Posterior vena cava (tissue), 2 donors: ENCODE measurements around the gene APOC4. TPM values are rescaled to one million over a fixed set of nuclear protein-coding genes. Genes with fewer than 3 reads are reported as not detected.
"Not testable (repeated sequence)": the region's sequence is repeated elsewhere in the genome, so short reads cannot be mapped to it uniquely, and the experiment has no call there.

ENCODE experiments used
- DNase-seq: peaks from one replicate; pipeline ENCODE4 v3.0.0-alpha.2; 2020; ENCODE audit warnings: low spot score
- intact Hi-C, 2 donors: fragments of 100-400 bp; cut with DNase I; formaldehyde crosslinking; loops; one replicate each; pipeline versions ENCODE4 v1.14.1 to v1.14.2; 2022 to 2023
- long read RNA-seq, 2 donors: library from polyadenylated mRNA; unstranded; transcript quantifications; one replicate each; pipeline ENCODE4 v2.0.0, GENCODE V29; 2020 to 2021
- total RNA-seq, 2 donors: library from RNA; stranded (reverse); fragmentation: NEBNext Ultra II Directional; extraction: Animal tissue kit (Norgen Biotek cat#: 25700); gene quantifications; one replicate each; pipeline ENCODE4 v1.2.1, GENCODE V29; 2021
- donor health status: DM: yes; HTN: yes; CAD: no.
- donor health status: DM: yes; HTN: yes; CAD: no.

Gene APOC4, protein sequence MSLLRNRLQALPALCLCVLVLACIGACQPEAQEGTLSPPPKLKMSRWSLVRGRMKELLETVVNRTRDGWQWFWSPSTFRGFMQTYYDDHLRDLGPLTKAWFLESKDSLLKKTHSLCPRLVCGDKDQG
- not detected for total RNA-seq
- long read RNA-seq, donor 1 = 0 reads
- long read RNA-seq, donor 2 = 0 reads

DNA sequence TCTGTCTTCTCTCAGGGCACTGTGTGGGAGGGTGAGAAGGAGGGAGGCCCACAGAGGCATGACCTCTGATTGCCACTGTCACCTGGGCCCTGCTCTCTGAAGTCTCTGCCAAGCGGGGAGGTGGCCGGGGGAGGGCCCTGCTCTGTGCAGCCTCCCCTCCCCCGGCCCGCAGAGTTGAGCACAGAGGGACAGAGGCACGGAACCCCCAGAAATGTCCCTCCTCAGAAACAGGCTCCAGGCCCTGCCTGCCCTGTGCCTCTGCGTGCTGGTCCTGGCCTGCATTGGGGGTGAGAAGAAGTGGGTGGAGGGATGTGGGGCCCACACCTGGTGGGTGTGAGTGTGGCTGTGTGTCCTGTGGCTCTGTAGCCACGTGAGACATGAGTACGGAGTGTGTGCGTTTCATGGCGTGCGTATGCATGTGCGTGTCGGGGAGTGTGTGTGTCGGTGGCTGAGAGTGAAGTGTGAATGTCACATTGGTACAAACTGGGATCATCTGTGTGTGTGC is at the start of gene APOC4:
Gene APOC4 (plus strand): TSS at position 171 of the 505 bp plus-strand sequence. CDS start 41 bp downstream, at position 212.
- no peak for DNase-seq
- intact Hi-C loops = loop anchor here in 1 of 2 donors (5.0 kb wide), 1 partner anchor 35 kb away; the partner anchor contains the start of gene APOE

DNA sequence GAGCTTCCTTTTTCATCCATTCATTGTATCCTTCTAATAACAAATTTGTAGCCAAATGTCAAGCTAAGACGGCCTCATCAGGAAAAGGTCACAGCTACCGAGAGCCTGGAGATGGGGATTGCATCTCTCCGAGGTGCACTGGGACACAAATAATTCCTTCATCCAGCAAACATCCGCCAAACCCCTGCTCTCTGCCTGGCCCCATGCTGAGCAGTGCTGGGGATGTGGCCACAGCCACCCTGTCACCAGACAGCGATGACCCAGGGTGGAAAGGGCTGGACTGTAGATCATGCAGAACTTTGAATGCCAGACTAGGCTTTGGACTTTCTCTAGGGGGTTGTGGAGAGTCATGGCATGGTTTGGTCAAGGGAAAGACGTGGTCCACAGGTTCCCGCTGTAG is 49.1 kb upstream of the APOC4 start:
- no peak for DNase-seq
- intact Hi-C loops = loop anchor here in 1 of 2 donors (5.0 kb wide), 1 partner anchor 46 kb away; the partner anchor contains the start of gene NECTIN2

DNA sequence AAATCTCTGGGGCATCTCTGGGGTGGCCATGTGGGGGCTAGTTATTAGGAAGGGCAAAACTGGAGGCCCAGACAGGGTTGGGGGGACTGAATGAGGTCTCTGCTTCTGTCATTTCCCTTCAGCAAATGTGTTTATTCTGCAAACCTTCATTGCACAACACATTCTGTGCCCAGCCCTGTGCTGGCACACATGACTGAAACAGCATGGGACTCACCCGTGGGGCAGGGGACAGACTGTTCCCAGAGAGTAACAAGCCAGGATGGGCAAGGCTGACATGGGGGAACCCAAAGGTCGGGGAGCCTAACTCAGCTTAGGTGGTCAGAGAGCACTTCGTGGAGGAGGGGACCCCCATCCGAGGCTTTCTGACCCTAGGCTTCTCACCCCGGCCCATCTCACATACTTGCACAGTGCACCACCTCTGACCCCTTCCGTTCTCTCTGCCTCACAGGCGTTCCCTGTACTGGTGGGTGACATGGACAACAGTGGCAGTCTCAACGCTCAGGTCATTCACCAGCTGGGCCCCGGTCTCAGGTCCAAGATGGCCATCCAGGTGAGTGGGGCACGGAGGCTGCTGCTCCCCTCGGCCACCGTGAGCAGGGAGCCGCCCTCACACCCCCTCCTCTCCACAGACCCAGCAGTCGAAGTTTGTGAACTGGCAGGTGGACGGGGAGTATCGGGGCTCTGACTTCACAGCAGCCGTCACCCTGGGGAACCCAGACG is 48.5 kb upstream of the APOC4 start:
- intact Hi-C loops = loop anchor here in 1 of 2 donors (5.0 kb wide), 1 partner anchor 46 kb away; the partner anchor contains the start of gene NECTIN2
- no peak for DNase-seq

DNA sequence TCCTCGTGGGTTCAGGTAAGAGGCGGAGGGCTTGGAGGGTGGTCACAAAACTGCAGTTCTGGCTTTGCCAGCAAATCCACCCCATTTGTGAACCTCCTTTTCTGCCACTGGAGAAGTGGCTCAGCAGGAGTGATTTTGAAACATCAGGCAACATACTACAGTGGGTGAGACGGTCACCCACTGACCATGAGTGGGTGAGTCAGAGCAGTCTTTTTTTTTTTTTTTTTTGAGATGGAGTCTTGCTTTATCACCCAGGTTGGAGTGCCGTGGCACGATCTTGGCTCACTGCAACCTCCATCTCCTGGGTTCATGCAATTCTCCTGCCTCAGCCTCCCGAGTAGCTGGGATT is 48.0 kb upstream of the APOC4 start:
- intact Hi-C loops = loop anchor here in 1 of 2 donors (5.0 kb wide), 1 partner anchor 47 kb away; the partner anchor contains the start of gene NECTIN2
- no peak for DNase-seq

DNA sequence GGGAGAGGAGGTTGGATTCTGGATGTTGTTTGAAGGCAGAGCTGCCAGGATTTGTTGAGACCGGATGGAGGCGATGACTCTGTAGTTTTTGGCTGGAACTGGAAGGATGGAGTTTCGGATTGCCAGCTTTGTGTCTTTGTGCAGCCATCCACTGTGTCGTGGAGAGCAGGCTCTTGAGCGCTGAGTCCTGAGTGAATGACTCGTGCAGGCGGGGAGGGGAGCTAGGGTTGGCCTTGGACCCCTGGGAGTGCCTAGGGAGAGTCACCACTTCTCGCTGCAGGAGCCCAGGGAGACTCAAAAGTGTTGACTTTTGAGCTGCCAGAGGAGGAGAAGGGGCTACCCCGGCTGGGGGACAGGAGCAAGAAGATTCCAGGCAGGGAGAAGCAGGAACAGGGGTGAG is 47.1 kb upstream of the APOC4 start:
- intact Hi-C loops = loop anchor here in 1 of 2 donors (5.0 kb wide), 1 partner anchor 48 kb away; the partner anchor contains the start of gene NECTIN2
- DNase-seq = no peak

DNA sequence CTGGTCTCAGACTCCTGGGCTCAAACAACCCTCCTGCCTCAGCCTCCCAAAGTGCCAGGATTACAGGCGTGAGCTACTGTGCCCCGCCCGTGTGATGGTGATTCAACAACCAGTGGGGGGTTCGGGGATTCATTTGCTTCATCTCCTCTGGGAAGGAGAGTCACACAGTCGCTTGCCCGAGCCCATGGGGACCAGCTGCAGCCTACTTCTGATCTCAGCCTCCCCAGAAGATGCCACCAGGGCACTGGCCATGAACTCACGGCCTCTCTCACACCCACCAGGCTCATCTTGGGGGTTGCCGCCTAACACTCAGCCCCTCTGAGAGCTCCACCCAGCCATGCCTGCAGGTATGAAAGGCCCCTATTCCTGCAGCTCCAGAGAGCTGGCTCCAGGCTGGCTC is 44.2 kb upstream of the APOC4 start:
- intact Hi-C loops = no loop called here
- DNase-seq = no peak

DNA sequence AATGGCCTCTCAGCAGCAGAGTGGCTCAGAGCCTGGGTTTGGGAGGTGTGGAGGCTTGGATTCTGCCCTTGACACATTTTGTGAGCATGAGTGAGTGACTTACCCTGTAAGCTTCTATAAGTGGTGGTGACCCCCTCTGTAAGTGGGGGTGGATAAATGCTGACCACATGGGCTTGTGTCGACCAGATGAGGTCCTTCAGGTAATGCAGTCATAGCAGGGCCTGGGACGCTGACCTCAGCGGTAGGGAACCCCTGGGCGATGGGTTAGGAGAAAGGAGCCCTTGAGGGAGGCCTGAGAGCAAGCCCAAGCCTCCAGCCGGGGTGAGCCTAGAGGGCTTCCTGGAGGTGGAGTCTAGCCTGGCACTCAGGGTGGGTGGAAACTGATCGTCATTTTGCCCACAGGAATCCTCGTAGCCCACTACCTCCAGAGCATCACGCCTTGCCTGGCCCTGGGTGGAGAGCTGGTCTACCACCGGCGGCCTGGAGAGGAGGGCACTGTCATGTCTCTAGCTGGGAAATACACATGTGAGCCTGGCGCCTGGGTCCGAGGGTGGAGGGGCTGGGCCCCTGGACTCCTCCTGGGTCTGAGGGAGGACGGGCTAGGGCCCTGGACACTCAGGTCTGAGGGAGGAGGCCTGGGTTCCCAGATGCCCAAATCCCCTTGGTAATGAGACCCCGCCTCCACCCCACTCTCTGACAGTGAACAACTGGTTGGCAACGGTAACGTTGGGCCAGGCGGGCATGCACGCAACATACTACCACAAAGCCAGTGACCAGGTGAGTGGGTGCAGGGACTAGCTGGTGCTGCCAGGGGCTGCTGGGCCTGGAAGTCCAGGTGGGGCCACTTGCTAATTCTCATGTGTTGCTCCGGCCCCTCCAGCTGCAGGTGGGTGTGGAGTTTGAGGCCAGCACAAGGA is 41.5 kb upstream of the APOC4 start:
- no peak for DNase-seq
- intact Hi-C loops = no loop called here

DNA sequence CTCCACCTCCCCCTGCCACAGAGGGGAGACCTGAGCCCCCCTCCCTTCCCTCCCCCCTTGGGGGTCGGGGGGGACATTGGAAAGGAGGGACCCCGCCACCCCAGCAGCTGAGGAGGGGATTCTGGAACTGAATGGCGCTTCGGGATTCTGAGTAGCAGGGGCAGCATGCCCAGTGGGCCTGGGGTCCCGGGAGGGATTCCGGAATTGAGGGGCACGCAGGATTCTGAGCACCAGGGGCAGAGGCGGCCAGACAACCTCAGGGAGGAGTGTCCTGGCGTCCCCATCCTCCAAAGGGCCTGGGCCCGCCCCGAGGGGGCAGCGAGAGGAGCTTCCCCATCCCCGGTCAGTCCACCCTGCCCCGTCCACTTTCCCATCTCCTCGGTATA is 38.8 kb upstream of the APOC4 start:
- intact Hi-C loops = no loop called here

DNA sequence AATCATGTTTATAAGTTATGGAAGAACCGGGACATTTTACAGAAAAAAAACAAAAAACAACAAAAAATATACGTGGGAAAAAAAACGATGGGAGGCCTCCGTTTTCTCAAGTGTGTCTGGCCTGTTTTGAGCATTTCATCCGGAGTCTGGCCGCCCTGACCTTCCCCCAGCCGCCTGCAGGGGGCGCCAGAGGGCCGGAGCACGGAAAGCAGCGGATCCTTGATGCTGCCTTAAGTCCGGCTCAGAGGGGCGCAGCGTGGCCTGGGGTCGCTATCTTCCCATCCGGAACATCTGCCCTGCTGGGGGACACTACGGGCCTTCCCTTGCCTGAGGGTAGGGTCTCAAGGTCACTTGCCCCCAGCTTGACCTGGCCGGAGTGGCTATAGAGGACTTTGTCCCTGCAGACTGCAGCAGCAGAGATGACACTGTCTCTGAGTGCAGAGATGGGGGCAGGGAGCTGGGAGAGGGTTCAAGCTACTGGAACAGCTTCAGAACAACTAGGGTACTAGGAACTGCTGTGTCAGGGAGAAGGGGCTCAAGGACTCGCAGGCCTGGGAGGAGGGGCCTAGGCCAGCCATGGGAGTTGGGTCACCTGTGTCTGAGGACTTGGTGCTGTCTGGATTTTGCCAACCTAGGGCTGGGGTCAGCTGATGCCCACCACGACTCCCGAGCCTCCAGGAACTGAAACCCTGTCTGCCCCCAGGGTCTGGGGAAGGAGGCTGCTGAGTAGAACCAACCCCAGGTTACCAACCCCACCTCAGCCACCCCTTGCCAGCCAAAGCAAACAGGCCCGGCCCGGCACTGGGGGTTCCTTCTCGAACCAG is 38.2 kb upstream of the APOC4 start:
- peak; percentile 93 for DNase-seq
- intact Hi-C loops = loop anchor here in 1 of 2 donors (2.0 kb wide), 1 partner anchor 47 kb away; no protein-coding TSS in a partner anchor

More for the DNA sequence above, 38.8 kb upstream of the APOC4 start:
- DNase-seq = no peak

DNA sequence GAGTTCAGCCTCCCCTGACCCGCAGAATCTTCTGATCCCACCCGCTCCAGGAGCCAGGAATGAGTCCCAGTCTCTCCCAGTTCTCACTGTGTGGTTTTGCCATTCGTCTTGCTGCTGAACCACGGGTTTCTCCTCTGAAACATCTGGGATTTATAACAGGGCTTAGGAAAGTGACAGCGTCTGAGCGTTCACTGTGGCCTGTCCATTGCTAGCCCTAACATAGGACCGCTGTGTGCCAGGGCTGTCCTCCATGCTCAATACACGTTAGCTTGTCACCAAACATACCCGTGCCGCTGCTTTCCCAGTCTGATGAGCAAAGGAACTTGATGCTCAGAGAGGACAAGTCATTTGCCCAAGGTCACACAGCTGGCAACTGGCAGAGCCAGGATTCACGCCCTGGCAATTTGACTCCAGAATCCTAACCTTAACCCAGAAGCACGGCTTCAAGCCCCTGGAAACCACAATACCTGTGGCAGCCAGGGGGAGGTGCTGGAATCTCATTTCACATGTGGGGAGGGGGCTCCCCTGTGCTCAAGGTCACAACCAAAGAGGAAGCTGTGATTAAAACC is 37.5 kb upstream of the APOC4 start:
- no peak for DNase-seq
- intact Hi-C loops = loop anchor here in 1 of 2 donors (2.0 kb wide), 1 partner anchor 46 kb away; no protein-coding TSS in a partner anchor

DNA sequence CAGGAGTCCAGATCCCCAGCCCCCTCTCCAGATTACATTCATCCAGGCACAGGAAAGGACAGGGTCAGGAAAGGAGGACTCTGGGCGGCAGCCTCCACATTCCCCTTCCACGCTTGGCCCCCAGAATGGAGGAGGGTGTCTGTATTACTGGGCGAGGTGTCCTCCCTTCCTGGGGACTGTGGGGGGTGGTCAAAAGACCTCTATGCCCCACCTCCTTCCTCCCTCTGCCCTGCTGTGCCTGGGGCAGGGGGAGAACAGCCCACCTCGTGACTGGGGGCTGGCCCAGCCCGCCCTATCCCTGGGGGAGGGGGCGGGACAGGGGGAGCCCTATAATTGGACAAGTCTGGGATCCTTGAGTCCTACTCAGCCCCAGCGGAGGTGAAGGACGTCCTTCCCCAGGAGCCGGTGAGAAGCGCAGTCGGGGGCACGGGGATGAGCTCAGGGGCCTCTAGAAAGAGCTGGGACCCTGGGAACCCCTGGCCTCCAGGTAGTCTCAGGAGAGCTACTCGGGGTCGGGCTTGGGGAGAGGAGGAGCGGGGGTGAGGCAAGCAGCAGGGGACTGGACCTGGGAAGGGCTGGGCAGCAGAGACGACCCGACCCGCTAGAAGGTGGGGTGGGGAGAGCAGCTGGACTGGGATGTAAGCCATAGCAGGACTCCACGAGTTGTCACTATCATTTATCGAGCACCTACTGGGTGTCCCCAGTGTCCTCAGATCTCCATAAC is 36.4 kb upstream of the APOC4 start, which contains the start of gene APOE:
Gene APOE (plus strand): TSS at position 360 of the 724 bp plus-strand sequence. CDS start 829 bp downstream, outside the sequence.
- intact Hi-C loops = loop anchor here (2.0 to 5.0 kb wide), 2 partner anchors 37 to 45 kb away; partner anchors contain the start of gene APOC4 (in 1 of the 2)
- DNase-seq = no peak

DNA sequence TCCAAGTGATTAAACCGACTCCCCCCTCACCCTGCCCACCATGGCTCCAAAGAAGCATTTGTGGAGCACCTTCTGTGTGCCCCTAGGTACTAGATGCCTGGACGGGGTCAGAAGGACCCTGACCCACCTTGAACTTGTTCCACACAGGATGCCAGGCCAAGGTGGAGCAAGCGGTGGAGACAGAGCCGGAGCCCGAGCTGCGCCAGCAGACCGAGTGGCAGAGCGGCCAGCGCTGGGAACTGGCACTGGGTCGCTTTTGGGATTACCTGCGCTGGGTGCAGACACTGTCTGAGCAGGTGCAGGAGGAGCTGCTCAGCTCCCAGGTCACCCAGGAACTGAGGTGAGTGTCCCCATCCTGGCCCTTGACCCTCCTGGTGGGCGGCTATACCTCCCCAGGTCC is 34.4 kb upstream of the APOC4 start:
- intact Hi-C loops = loop anchor here in 1 of 2 donors (5.0 kb wide), 1 partner anchor 35 kb away; the partner anchor contains the start of gene APOC4
- DNase-seq = no peak

DNA sequence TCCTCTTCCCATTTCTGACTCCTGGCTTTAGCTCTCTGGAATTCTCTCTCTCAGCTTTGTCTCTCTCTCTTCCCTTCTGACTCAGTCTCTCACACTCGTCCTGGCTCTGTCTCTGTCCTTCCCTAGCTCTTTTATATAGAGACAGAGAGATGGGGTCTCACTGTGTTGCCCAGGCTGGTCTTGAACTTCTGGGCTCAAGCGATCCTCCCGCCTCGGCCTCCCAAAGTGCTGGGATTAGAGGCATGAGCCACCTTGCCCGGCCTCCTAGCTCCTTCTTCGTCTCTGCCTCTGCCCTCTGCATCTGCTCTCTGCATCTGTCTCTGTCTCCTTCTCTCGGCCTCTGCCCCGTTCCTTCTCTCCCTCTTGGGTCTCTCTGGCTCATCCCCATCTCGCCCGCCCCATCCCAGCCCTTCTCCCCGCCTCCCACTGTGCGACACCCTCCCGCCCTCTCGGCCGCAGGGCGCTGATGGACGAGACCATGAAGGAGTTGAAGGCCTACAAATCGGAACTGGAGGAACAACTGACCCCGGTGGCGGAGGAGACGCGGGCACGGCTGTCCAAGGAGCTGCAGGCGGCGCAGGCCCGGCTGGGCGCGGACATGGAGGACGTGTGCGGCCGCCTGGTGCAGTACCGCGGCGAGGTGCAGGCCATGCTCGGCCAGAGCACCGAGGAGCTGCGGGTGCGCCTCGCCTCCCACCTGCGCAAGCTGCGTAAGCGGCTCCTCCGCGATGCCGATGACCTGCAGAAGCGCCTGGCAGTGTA is 33.8 kb upstream of the APOC4 start:
- intact Hi-C loops = loop anchor here in 1 of 2 donors (5.0 kb wide), 1 partner anchor 34 kb away; the partner anchor contains the start of gene APOC4
- no peak for DNase-seq

DNA sequence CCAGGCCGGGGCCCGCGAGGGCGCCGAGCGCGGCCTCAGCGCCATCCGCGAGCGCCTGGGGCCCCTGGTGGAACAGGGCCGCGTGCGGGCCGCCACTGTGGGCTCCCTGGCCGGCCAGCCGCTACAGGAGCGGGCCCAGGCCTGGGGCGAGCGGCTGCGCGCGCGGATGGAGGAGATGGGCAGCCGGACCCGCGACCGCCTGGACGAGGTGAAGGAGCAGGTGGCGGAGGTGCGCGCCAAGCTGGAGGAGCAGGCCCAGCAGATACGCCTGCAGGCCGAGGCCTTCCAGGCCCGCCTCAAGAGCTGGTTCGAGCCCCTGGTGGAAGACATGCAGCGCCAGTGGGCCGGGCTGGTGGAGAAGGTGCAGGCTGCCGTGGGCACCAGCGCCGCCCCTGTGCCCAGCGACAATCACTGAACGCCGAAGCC is 33.2 kb upstream of the APOC4 start:
- intact Hi-C loops = loop anchor here in 1 of 2 donors (5.0 kb wide), 1 partner anchor 33 kb away; the partner anchor contains the start of gene APOC4
- no peak for DNase-seq

DNA sequence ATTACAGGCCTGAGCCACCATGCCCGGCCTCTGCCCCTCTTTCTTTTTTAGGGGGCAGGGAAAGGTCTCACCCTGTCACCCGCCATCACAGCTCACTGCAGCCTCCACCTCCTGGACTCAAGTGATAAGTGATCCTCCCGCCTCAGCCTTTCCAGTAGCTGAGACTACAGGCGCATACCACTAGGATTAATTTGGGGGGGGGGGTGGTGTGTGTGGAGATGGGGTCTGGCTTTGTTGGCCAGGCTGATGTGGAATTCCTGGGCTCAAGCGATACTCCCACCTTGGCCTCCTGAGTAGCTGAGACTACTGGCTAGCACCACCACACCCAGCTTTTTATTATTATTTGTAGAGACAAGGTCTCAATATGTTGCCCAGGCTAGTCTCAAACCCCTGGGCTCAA is 32.3 kb upstream of the APOC4 start:
- intact Hi-C loops = loop anchor here in 1 of 2 donors (5.0 kb wide), 1 partner anchor 33 kb away; the partner anchor contains the start of gene APOC4
- DNase-seq = no peak

DNA sequence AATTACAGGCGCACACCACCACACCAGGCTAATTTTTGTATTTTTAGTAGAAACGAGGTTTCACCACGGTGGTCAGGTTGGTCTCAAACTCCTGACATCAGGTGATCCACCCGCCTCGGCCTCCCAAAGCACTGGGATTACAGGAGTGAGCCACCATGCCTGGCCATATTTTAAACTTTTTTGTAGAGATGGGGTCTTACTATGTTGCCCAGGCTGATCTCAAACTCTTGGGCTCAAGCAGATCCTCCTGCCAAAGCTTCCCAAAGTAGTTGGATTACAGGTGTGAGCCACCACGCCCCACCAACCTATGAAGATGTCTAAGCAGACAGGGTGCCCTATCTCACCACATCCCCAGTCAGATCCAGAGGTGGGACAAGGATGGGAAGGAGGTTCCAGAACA is 30.1 kb upstream of the APOC4 start:
- intact Hi-C loops = not testable (repeated sequence)

More for the DNA sequence above, 30.1 kb upstream of the APOC4 start:
- DNase-seq = not testable (repeated sequence)
